Thyroid gland (tissue), 4 donors: ENCODE data around the gene TNS4.

Experiments used
- POLR2A ChIP-seq, 2 donors: fragments of 450-650 bp; IDR thresholded peaks; one replicate each; pipeline ENCODE4 v1.6.1; 2017; ENCODE audit warnings: antibody characterized with exemption in 2 of 2, mild to moderate bottlenecking in 2 of 2, moderate library complexity in 1 of 2
- TF ChIP-seq, protein P1 (sequence below), 6 experiments: fragments of 200-600 bp in 3 of 6; fragments of 450-650 bp in 3 of 6; sonication (generic) in 3 of 6; IDR thresholded peaks; one replicate each; pipeline ENCODE4 v1.5.1; 2016 to 2019; ENCODE audit warnings: antibody characterized with exemption in 6 of 6, mild to moderate bottlenecking in 2 of 6, inconsistent platforms in 1 of 6, moderate library complexity in 1 of 6

- TF ChIP-seq POLR2A (IDR thresholded peaks at IDR 0.05): no peak
- TF ChIP-seq, protein P1, sequence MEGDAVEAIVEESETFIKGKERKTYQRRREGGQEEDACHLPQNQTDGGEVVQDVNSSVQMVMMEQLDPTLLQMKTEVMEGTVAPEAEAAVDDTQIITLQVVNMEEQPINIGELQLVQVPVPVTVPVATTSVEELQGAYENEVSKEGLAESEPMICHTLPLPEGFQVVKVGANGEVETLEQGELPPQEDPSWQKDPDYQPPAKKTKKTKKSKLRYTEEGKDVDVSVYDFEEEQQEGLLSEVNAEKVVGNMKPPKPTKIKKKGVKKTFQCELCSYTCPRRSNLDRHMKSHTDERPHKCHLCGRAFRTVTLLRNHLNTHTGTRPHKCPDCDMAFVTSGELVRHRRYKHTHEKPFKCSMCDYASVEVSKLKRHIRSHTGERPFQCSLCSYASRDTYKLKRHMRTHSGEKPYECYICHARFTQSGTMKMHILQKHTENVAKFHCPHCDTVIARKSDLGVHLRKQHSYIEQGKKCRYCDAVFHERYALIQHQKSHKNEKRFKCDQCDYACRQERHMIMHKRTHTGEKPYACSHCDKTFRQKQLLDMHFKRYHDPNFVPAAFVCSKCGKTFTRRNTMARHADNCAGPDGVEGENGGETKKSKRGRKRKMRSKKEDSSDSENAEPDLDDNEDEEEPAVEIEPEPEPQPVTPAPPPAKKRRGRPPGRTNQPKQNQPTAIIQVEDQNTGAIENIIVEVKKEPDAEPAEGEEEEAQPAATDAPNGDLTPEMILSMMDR (IDR thresholded peaks at IDR 0.05): no peak
Measured at GRCh38 chr17:40524243-40524965, 23.0 kb upstream of the TNS4 start.
